D341Med (cell line): Measurements from ENCODE around the gene TXNDC17.
"Not testable (repeated sequence)": the region's sequence is repeated elsewhere in the genome, so short reads cannot be mapped to it uniquely, and the experiment has no call there.

Source experiments
- DNase-seq: peaks from one replicate; pipeline ENCODE4 v3.0.0; 2012; ENCODE audit warnings: low spot score

Gene TXNDC17

DNA sequence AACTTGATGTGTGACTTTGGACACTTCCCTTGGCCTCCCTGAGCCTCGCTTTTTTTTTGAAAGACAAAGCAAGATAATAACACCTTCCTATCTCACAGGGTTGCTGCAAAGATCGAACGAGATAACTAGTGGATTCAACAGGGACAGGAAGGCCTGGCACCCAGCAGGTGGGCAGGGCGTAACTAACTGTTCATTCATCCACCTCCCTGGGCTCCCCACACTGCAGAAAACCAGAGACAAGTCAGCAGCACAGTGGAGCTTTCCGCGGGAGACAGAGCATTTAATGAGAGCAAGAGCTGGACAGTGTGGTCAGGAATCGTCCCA lies 43.6 kb downstream of the TXNDC17 start:
- DNase-seq, result no peak

- no peak for DNase-seq
These were observed 44.3 kb downstream of the TXNDC17 start for GRCh38 chr17:6684881-6685767.

GRCh38 chr17:6686026-6686425 lies 45.2 kb downstream of the TXNDC17 start:
- no peak for DNase-seq

DNA sequence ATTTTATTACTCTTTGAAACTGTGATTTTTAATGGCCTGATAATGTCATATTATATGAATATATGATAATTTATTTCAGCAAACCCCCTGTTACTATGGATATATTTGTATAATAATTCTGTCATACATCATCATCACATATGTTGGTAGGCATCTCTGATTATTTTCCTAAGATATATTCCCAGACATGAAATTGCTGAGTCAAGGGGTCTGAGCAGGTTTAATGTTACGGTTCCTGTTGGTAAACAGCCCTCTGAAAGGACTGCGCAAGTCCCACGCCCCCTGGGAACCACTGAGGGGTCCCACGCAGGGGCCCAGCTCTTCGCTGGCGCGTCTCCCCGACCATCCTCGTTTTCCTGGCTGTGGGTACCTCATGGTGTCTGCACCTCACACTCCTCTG lies 48.1 kb downstream of the TXNDC17 start:
- DNase-seq, result no peak

DNA sequence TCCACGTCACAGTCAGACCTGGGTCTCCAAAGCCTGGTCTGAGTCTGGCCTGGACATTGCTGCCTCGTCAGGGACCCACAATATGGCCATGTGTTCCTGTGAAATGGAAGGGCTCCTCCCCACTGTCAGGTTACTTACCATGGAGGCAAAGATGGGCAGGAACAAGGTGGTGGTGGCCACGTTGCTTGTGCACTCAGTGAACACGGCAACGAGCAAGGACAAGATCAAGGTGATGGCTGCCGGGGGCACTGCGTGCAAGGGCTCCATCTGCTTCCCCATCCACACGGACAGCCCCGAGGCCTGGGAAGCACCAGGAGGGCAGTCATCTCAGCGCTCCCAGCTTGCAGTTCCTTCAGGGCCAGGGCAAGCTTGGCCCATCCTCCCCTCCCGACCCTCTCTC lies 49.8 kb downstream of the TXNDC17 start:
- no peak for DNase-seq

GRCh38 chr17:6691546-6691945 lies 50.7 kb downstream of the TXNDC17 start:
- DNase-seq, result no peak

DNA sequence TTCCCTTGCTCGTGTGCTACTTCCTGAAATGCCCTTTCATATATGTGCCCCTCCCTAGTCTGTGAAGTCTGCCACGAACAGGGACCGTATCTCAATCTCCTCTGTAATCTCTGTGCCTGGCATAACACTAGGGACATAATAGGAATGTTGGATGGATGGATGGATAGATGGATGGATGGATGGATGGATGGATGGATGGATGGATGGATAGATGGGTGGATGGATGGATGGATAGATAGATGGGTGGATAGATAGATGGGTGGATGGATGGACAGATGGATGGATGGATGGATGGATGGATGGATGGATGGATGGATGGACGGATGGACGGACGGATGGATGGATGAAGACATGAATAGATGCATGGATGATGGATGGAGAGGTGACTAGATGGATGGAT lies 51.1 kb downstream of the TXNDC17 start:
- DNase-seq, result not testable (repeated sequence)
